Mucosa of stomach (tissue), 1 donor: ENCODE data around the gene NPDC1.
A peak's percentile ranks its signal among the peaks of the same experiment; 100 is the strongest.

Source experiments
- H3K27me3 ChIP-seq: one replicate; pipeline ENCODE4 v1.7.0; 2013; ENCODE audit warnings: mild to moderate bottlenecking, low read length; ENCODE audit not compliant: control insufficient read depth, insufficient read depth
- H3K36me3 ChIP-seq: one replicate; pipeline ENCODE4 v1.7.0; 2013; ENCODE audit warnings: low read length; ENCODE audit not compliant: control insufficient read depth, insufficient read depth
- H3K4me1 ChIP-seq: one replicate; pipeline ENCODE4 v1.7.0; 2013; ENCODE audit warnings: mild to moderate bottlenecking, low read length; ENCODE audit not compliant: control insufficient read depth, insufficient read depth
- H3K4me3 ChIP-seq: one replicate; pipeline ENCODE4 v1.7.0; 2013; ENCODE audit warnings: low read length
- H3K9ac ChIP-seq: one replicate; pipeline ENCODE4 v1.7.0; 2013; ENCODE audit warnings: mild to moderate bottlenecking, low read length, moderate library complexity
- H3K9me3 ChIP-seq: one replicate; pipeline ENCODE4 v1.7.0; 2013; ENCODE audit warnings: mild to moderate bottlenecking, low read length, moderate library complexity; ENCODE audit not compliant: control insufficient read depth
- donor health status: Pancreatic carcinoma.

The NPDC1 gene

GRCh38 chr9:137046088-137046787, at the start of gene NPDC1:
NPDC1 (minus strand) TSS chr9:137046177; CDS start chr9:137045989, 188 bp downstream.
- H3K27me3 ChIP-seq = peaks cover 18% of the 10 kb centered on the region
- peaks cover 36% of the 10 kb centered on the region for H3K4me1 ChIP-seq
- peak within 1 kb of the TSS; percentile 61 for H3K9ac ChIP-seq
- H3K9me3 ChIP-seq = no peaks in the 10 kb centered on the region
- H3K36me3 ChIP-seq = no peaks in the 10 kb centered on the region
- peak within 1 kb of the TSS; percentile 71 for H3K4me3 ChIP-seq

- Histone ChIP-seq H3K36me3 (no peaks in the 10 kb centered on the region), H3K9ac (no peak overlapping the region), H3K4me1 (peaks cover 16% of the 10 kb centered on the region), H3K4me3 (no peak overlapping the region), H3K27me3 (no peaks in the 10 kb centered on the region), H3K9me3 (no peaks in the 10 kb centered on the region)
Measured at GRCh38 chr9:137089232-137089947, 43.4 kb upstream of the NPDC1 start.

GRCh38 chr9:137088121-137088520, 42.1 kb upstream of the NPDC1 start:
- Histone ChIP-seq H3K9me3 (no peaks in the 10 kb centered on the region), H3K36me3 (no peaks in the 10 kb centered on the region), H3K4me3 (no peak overlapping the region), H3K9ac (no peak overlapping the region), H3K4me1 (peaks cover 29% of the 10 kb centered on the region), H3K27me3 (no peaks in the 10 kb centered on the region)

GRCh38 chr9:137087409-137087925, 41.5 kb upstream of the NPDC1 start:
- Histone ChIP-seq H3K9me3 (no peaks in the 10 kb centered on the region), H3K27me3 (no peaks in the 10 kb centered on the region), H3K9ac (peak overlapping the region; percentile 79), H3K4me3 (peak overlapping the region; percentile 60), H3K4me1 (peaks cover 31% of the 10 kb centered on the region), H3K36me3 (no peaks in the 10 kb centered on the region)

GRCh38 chr9:137086531-137087408, 40.8 kb upstream of the NPDC1 start, which contains the start of gene MAN1B1:
MAN1B1 (plus strand) TSS chr9:137086985; CDS start chr9:137087000, 15 bp downstream.
- Histone ChIP-seq H3K4me1 (peaks cover 31% of the 10 kb centered on the region), H3K9me3 (no peaks in the 10 kb centered on the region), H3K4me3 (peak within 1 kb of the TSS; percentile 60), H3K36me3 (no peaks in the 10 kb centered on the region), H3K9ac (peak within 1 kb of the TSS; percentile 79), H3K27me3 (no peaks in the 10 kb centered on the region)

- peak overlapping the region; percentile 50 for H3K4me3 ChIP-seq
- H3K27me3 ChIP-seq = no peaks in the 10 kb centered on the region
- H3K4me1 ChIP-seq = peaks cover 31% of the 10 kb centered on the region
- H3K36me3 ChIP-seq = no peaks in the 10 kb centered on the region
- no peaks in the 10 kb centered on the region for H3K9me3 ChIP-seq
- peak overlapping the region; percentile 79 for H3K9ac ChIP-seq
Measured at GRCh38 chr9:137085920-137086530, 40.0 kb upstream of the NPDC1 start.

GRCh38 chr9:137084526-137084925, 38.5 kb upstream of the NPDC1 start:
- Histone ChIP-seq H3K9me3 (no peaks in the 10 kb centered on the region), H3K9ac (no peak overlapping the region), H3K4me1 (peaks cover 34% of the 10 kb centered on the region), H3K4me3 (no peak overlapping the region), H3K36me3 (no peaks in the 10 kb centered on the region), H3K27me3 (no peaks in the 10 kb centered on the region)

GRCh38 chr9:137083394-137084004, 37.5 kb upstream of the NPDC1 start:
- Histone ChIP-seq H3K4me3 (no peak overlapping the region), H3K4me1 (peaks cover 41% of the 10 kb centered on the region), H3K9ac (peak overlapping the region; percentile 1), H3K36me3 (no peaks in the 10 kb centered on the region), H3K9me3 (no peaks in the 10 kb centered on the region), H3K27me3 (no peaks in the 10 kb centered on the region)

GRCh38 chr9:137082925-137083290, 36.9 kb upstream of the NPDC1 start:
- Histone ChIP-seq H3K36me3 (no peaks in the 10 kb centered on the region), H3K9ac (no peak overlapping the region), H3K4me3 (no peak overlapping the region), H3K27me3 (no peaks in the 10 kb centered on the region), H3K9me3 (no peaks in the 10 kb centered on the region), H3K4me1 (peaks cover 46% of the 10 kb centered on the region)

- H3K4me1 ChIP-seq = peaks cover 48% of the 10 kb centered on the region
- no peak overlapping the region for H3K4me3 ChIP-seq
- H3K27me3 ChIP-seq = no peaks in the 10 kb centered on the region
- no peaks in the 10 kb centered on the region for H3K9me3 ChIP-seq
- no peak overlapping the region for H3K9ac ChIP-seq
- no peaks in the 10 kb centered on the region for H3K36me3 ChIP-seq
Measured at GRCh38 chr9:137082222-137082924, 36.4 kb upstream of the NPDC1 start.
